Stomach (tissue), 9 donors: ENCODE results near the gene CAMK1. TPM values are rescaled to one million over a fixed set of nuclear protein-coding genes. Genes with fewer than 3 reads are reported as not detected.

Experiments
- DNase-seq, 2 donors: peaks; one replicate each; pipeline versions ENCODE4 v3.0.0 to v3.0.0-alpha.2; 2013 to 2019
- H3K27ac ChIP-seq, 5 donors: fragments of 200-600 bp in 4 of 5; sonication (generic) in 4 of 5; one replicate each; pipeline ENCODE4 v1.5.1; 2013 to 2019; ENCODE audit warnings: mild to moderate bottlenecking in 1 of 5, moderate library complexity in 1 of 5
- H3K27me3 ChIP-seq, 3 donors: fragments of 200-600 bp; sonication (generic); one replicate each; pipeline ENCODE4 v1.5.1; 2017 to 2019; ENCODE audit warnings: mixed run types in 1 of 3
- H3K36me3 ChIP-seq, 4 donors: fragments of 200-600 bp; sonication (generic); 1 replicate in 3 of 4; 2 replicates in 1 of 4; pipeline ENCODE4 v1.5.1; 2016 to 2019
- H3K4me1 ChIP-seq, 4 donors: fragments of 200-600 bp; sonication (generic); one replicate each; pipeline ENCODE4 v1.5.1; 2016 to 2019
- H3K4me3 ChIP-seq, 4 donors: fragments of 200-600 bp; sonication (generic) in 3 of 4; one replicate each; pipeline ENCODE4 v1.5.1; 2016 to 2019; ENCODE audit warnings: mild to moderate bottlenecking in 1 of 4
- H3K9me3 ChIP-seq, 4 donors: fragments of 200-600 bp; sonication (generic); one replicate each; pipeline ENCODE4 v1.5.1; 2016 to 2019
- CTCF ChIP-seq, 7 experiments: fragments of 450-650 bp in 4 of 7; fragments of 200-600 bp in 3 of 7; sonication (generic) in 3 of 7; IDR thresholded peaks; one replicate each; pipeline ENCODE4 v1.5.1; 2016 to 2019; ENCODE audit warnings: antibody characterized with exemption in 7 of 7, control low read depth in 2 of 7, mild to moderate bottlenecking in 1 of 7
- EP300 ChIP-seq: sonication (generic); formaldehyde crosslinking; IDR thresholded peaks from one replicate; pipeline ENCODE4 v1.6.1; 2017; ENCODE audit warnings: antibody characterized with exemption
- POLR2A ChIP-seq, 4 donors: fragments of 450-650 bp; IDR thresholded peaks; one replicate each; pipeline ENCODE4 v1.6.1; 2016; ENCODE audit warnings: antibody characterized with exemption in 4 of 4, control low read depth in 2 of 4, mild to moderate bottlenecking in 1 of 4, moderate library complexity in 1 of 4
- POLR2AphosphoS5 ChIP-seq, 3 donors: sonication (generic); formaldehyde crosslinking; IDR thresholded peaks; one replicate each; pipeline ENCODE4 v1.6.1; 2016; ENCODE audit warnings: antibody characterized with exemption in 3 of 3
- WGBS, 5 donors: extraction: QIAGEN DNeasy Blood & Tissue Kit in 3 of 5; methylation state at CpG; one replicate each; pipeline versions ENCODE4 v1.1.5 to v1.1.7; 2013 to 2018; 5-methylcytosine and 5-hydroxymethylcytosine counted together
- intact Hi-C: fragments of 100-400 bp; cut with DNase I; formaldehyde crosslinking; loops from one replicate; pipeline ENCODE4 v1.15.1; 2023; ENCODE audit warnings: low total_unique reads
- polyA plus RNA-seq, 3 donors: library from polyadenylated mRNA; stranded (reverse); fragments of 200-250 nt; gene quantifications; one replicate each; pipeline ENCODE4 v1.2.3, GENCODE V29; 2013
- total RNA-seq, 5 donors: library from RNA; depleted of rRNA; stranded (reverse); fragments of >200 nt; gene quantifications; one replicate each; pipeline versions ENCODE4 v1.1.0 to v1.2.3, GENCODE V29; 2014 to 2016
- donor health status: healthy with polysubstance abuse.
- donor health status: Bipolar disorder and iron deficiency.
- donor health status: healthy.

The CAMK1 gene
- total and polyA plus RNA-seq, 8 donors = 14.3 to 61.1 (median 25.3) TPM

- TF ChIP-seq CTCF (IDR thresholded peaks at IDR 0.05) = no peak
- no peak for TF ChIP-seq POLR2AphosphoS5 (IDR thresholded peaks at IDR 0.05)
- no peak for TF ChIP-seq POLR2A (IDR thresholded peaks at IDR 0.05)
- no peak for TF ChIP-seq EP300
- no peak overlapping the region for H3K4me3 ChIP-seq
- H3K27me3 ChIP-seq = no peaks in the 10 kb centered on the region
- H3K4me1 ChIP-seq = peaks cover 0 to 20% (median 3%) of the 10 kb centered on the region in 4 donors
- 80 to 88% (median 86%) methylated on average over 4 of the region's 4 CpGs for WGBS, 5 donors
- no peaks in the 10 kb centered on the region for H3K9me3 ChIP-seq
- no peak overlapping the region for H3K27ac ChIP-seq
- DNase-seq = no peak
- intact Hi-C loops = no loop called here
- H3K36me3 ChIP-seq = no peaks in the 10 kb centered on the region
These were observed 56.6 kb downstream of the CAMK1 start for GRCh38 chr3:9713142-9713541.

GRCh38 chr3:9712415-9712814 lies 57.3 kb downstream of the CAMK1 start:
- intact Hi-C loops = no loop called here

GRCh38 chr3:9710174-9710739 lies 59.5 kb downstream of the CAMK1 start:
- peaks cover 0 to 6% (median 0%) of the 10 kb centered on the region in 4 donors for H3K4me1 ChIP-seq
- 76 to 84% (median 81%) methylated on average over 3 of the region's 3 CpGs for WGBS, 5 donors
- no peaks in the 10 kb centered on the region for H3K9me3 ChIP-seq
- H3K27ac ChIP-seq = no peak overlapping the region
- TF ChIP-seq POLR2AphosphoS5 (IDR thresholded peaks at IDR 0.05) (no peak), CTCF (IDR thresholded peaks at IDR 0.05) (no peak), POLR2A (IDR thresholded peaks at IDR 0.05) (no peak), EP300 (no peak)
- no peaks in the 10 kb centered on the region for H3K36me3 ChIP-seq
- H3K27me3 ChIP-seq = peaks cover 0 to 7% (median 0%) of the 10 kb centered on the region in 3 donors
- no peak overlapping the region for H3K4me3 ChIP-seq
- no peak for DNase-seq
- intact Hi-C loops = no loop called here

More at GRCh38 chr3:9712415-9712814, 57.3 kb downstream of the CAMK1 start:
- no peak for DNase-seq
- WGBS, 5 donors = 60 to 90% (median 73%) methylated on average over 1 to 2 of the region's 2 CpGs
- no peak for TF ChIP-seq EP300
- no peak for TF ChIP-seq POLR2A (IDR thresholded peaks at IDR 0.05)
- TF ChIP-seq CTCF (IDR thresholded peaks at IDR 0.05) = no peak
- no peak for TF ChIP-seq POLR2AphosphoS5 (IDR thresholded peaks at IDR 0.05)
- H3K27ac ChIP-seq = no peak overlapping the region
- H3K36me3 ChIP-seq = no peaks in the 10 kb centered on the region
- no peaks in the 10 kb centered on the region for H3K27me3 ChIP-seq
- H3K9me3 ChIP-seq = no peaks in the 10 kb centered on the region
- H3K4me1 ChIP-seq = peaks cover 0 to 20% (median 3%) of the 10 kb centered on the region in 4 donors
- no peak overlapping the region for H3K4me3 ChIP-seq

Other genes with a start within 250 kb of the CAMK1 start
- under 1 TPM in 2 of 5 donors, not detected in 3; 0.43 to 0.92 TPM for gene LHFPL4, start 216.1 kb downstream of the CAMK1 start, total RNA-seq
- gene LHFPL4, start 216.1 kb downstream of the CAMK1 start, polyA plus RNA-seq = under 1 TPM in 2 of 3 donors, not detected in 1; 0.06 to 0.08 TPM
- 100 to 1,000 TPM in 1 of 5 donors, 10 to 100 TPM in 3, under 1 TPM in 1; 0.58 to 103 (median 35.2) TPM for gene MTMR14, start 120.4 kb downstream of the CAMK1 start, total RNA-seq
- 10 to 100 TPM; 18.6 to 30.7 (median 22.9) TPM for gene MTMR14, start 120.4 kb downstream of the CAMK1 start, polyA plus RNA-seq
- not detected for gene CPNE9, start 66.1 kb downstream of the CAMK1 start, total RNA-seq
- under 1 TPM in 2 of 3 donors, not detected in 1; 0.10 to 0.19 TPM for gene CPNE9, start 66.1 kb downstream of the CAMK1 start, polyA plus RNA-seq
- gene BRPF1, start 38.2 kb downstream of the CAMK1 start, total RNA-seq = 10 to 100 TPM in 4 of 5 donors, 1 to 10 TPM in 1; 7.5 to 53.6 (median 15.1) TPM
- 1 to 10 TPM; 4.1 to 5.6 (median 4.6) TPM for gene BRPF1, start 38.2 kb downstream of the CAMK1 start, polyA plus RNA-seq
- 10 to 100 TPM in 4 of 5 donors, 1 to 10 TPM in 1; 7.6 to 54.5 (median 22.0) TPM for gene OGG1, start 20.0 kb downstream of the CAMK1 start, total RNA-seq
- gene OGG1, start 20.0 kb downstream of the CAMK1 start, polyA plus RNA-seq = 10 to 100 TPM; 12.4 to 20.0 (median 15.1) TPM
- gene TADA3, start 22.5 kb upstream of the CAMK1 start, total RNA-seq = 10 to 100 TPM; 29.2 to 62.6 (median 31.2) TPM
- gene TADA3, start 22.5 kb upstream of the CAMK1 start, polyA plus RNA-seq = 10 to 100 TPM; 36.4 to 62.0 (median 61.0) TPM
- 100 to 1,000 TPM in 3 of 5 donors, 10 to 100 TPM in 2; 45.5 to 173 (median 129) TPM for gene ARPC4, start 23.1 kb upstream of the CAMK1 start, total RNA-seq
- gene ARPC4, start 23.1 kb upstream of the CAMK1 start, polyA plus RNA-seq = 100 to 1,000 TPM in 2 of 3 donors, 10 to 100 TPM in 1; 69.4 to 180 (median 117) TPM
- gene TTLL3, start 40.3 kb upstream of the CAMK1 start, total RNA-seq = 100 to 1,000 TPM in 4 of 5 donors, 10 to 100 TPM in 1; 50.3 to 593 (median 210) TPM
- gene TTLL3, start 40.3 kb upstream of the CAMK1 start, polyA plus RNA-seq = 10 to 100 TPM in 1 of 3 donors, 1 to 10 TPM in 2; 6.7 to 34.0 (median 7.8) TPM
- gene RPUSD3, start 74.1 kb upstream of the CAMK1 start, total RNA-seq = 10 to 100 TPM in 4 of 5 donors, 1 to 10 TPM in 1; 6.4 to 62.9 (median 19.3) TPM
- gene RPUSD3, start 74.1 kb upstream of the CAMK1 start, polyA plus RNA-seq = 10 to 100 TPM; 28.0 to 30.9 (median 30.5) TPM
- gene CIDEC, start 110.3 kb upstream of the CAMK1 start, total RNA-seq = 1 to 10 TPM in 3 of 5 donors, not detected in 2; 1.5 to 3.3 (median 2.3) TPM
- 10 to 100 TPM in 1 of 3 donors, 1 to 10 TPM in 1, under 1 TPM in 1; 0.63 to 21.4 (median 1.7) TPM for gene CIDEC, start 110.3 kb upstream of the CAMK1 start, polyA plus RNA-seq
- gene JAGN1, start 120.7 kb upstream of the CAMK1 start, total RNA-seq = 10 to 100 TPM in 3 of 5 donors, 1 to 10 TPM in 1, not detected in 1; 9.4 to 28.4 (median 20.7) TPM
- gene JAGN1, start 120.7 kb upstream of the CAMK1 start, polyA plus RNA-seq = 10 to 100 TPM; 26.5 to 56.6 (median 37.7) TPM
- gene IL17RE, start 132.9 kb upstream of the CAMK1 start, total RNA-seq = 100 to 1,000 TPM in 2 of 5 donors, 10 to 100 TPM in 3; 11.4 to 301 (median 60.1) TPM
- 10 to 100 TPM; 10.3 to 22.0 (median 13.0) TPM for gene IL17RE, start 132.9 kb upstream of the CAMK1 start, polyA plus RNA-seq
- 100 to 1,000 TPM in 3 of 5 donors, 10 to 100 TPM in 2; 20.1 to 284 (median 111) TPM for gene IL17RC, start 147.2 kb upstream of the CAMK1 start, total RNA-seq
- 10 to 100 TPM; 24.2 to 40.6 (median 25.5) TPM for gene IL17RC, start 147.2 kb upstream of the CAMK1 start, polyA plus RNA-seq
- gene CRELD1, start 163.9 kb upstream of the CAMK1 start, total RNA-seq = 10 to 100 TPM in 4 of 5 donors, 1 to 10 TPM in 1; 6.2 to 71.5 (median 23.9) TPM
- gene CRELD1, start 163.9 kb upstream of the CAMK1 start, polyA plus RNA-seq = 10 to 100 TPM in 2 of 3 donors, 1 to 10 TPM in 1; 7.5 to 52.3 (median 21.6) TPM
- 10 to 100 TPM in 1 of 5 donors, 1 to 10 TPM in 2, under 1 TPM in 2; 0.58 to 31.6 (median 5.4) TPM for gene PRRT3, start 182.5 kb upstream of the CAMK1 start, total RNA-seq
- under 1 TPM; 0.44 to 0.92 (median 0.80) TPM for gene PRRT3, start 182.5 kb upstream of the CAMK1 start, polyA plus RNA-seq
- 10 to 100 TPM; 10.5 to 71.0 (median 34.1) TPM for gene EMC3, start 216.9 kb upstream of the CAMK1 start, total RNA-seq
- 10 to 100 TPM; 32.2 to 54.4 (median 38.3) TPM for gene EMC3, start 216.9 kb upstream of the CAMK1 start, polyA plus RNA-seq